GM18502 (cell line): Measurements from ENCODE around the gene FAM234A.
"Not testable (repeated sequence)": the region's sequence is repeated elsewhere in the genome, so short reads cannot be mapped to it uniquely, and the experiment has no call there.

Source experiments
- ATAC-seq: cut with Tn5 transposase; IDR thresholded peaks from one replicate; pipeline ENCODE4 v1.9.1; 2021; ENCODE audit warnings: mild to moderate bottlenecking; ENCODE audit not compliant: unreplicated experiment, poor library complexity

The FAM234A gene

GRCh38 chr16:234468-235305, at the start of gene FAM234A:
Gene FAM234A (plus strand): TSS chr16:234821. CDS start chr16:254414, 19,593 bp downstream.
- ATAC-seq: peak; percentile 82

- ATAC-seq: no peak
Measured at GRCh38 chr16:185213-185612, 49.4 kb upstream of the FAM234A start.

GRCh38 chr16:185691-186090, 48.9 kb upstream of the FAM234A start:
- ATAC-seq: no peak

GRCh38 chr16:187330-187729, 47.3 kb upstream of the FAM234A start:
- no peak for ATAC-seq

- ATAC-seq: no peak
Measured at GRCh38 chr16:188674-189073, 45.9 kb upstream of the FAM234A start.

- ATAC-seq: no peak
Measured at GRCh38 chr16:189604-190186, 44.9 kb upstream of the FAM234A start.

GRCh38 chr16:191831-192230, 42.8 kb upstream of the FAM234A start:
- ATAC-seq: no peak

GRCh38 chr16:192686-193085, 41.9 kb upstream of the FAM234A start:
- ATAC-seq: no peak

GRCh38 chr16:193441-193840, 41.2 kb upstream of the FAM234A start:
- no peak for ATAC-seq

GRCh38 chr16:194516-194915, 40.1 kb upstream of the FAM234A start:
- ATAC-seq: no peak

- ATAC-seq: no peak
Measured at GRCh38 chr16:200388-200787, 34.2 kb upstream of the FAM234A start.

GRCh38 chr16:203246-203645, 31.4 kb upstream of the FAM234A start:
- ATAC-seq: no peak

- ATAC-seq: not testable (repeated sequence)
Measured at GRCh38 chr16:204046-204445, 30.6 kb upstream of the FAM234A start.

- ATAC-seq: not testable (repeated sequence)
Measured at GRCh38 chr16:209359-209758, 25.3 kb upstream of the FAM234A start.

- ATAC-seq: not testable (repeated sequence)
Measured at GRCh38 chr16:211631-212180, 22.9 kb upstream of the FAM234A start.

GRCh38 chr16:212999-213398, 21.6 kb upstream of the FAM234A start:
- ATAC-seq: no peak

- ATAC-seq: no peak
Measured at GRCh38 chr16:220021-220420, 14.6 kb upstream of the FAM234A start.

GRCh38 chr16:228151-228851, 6.3 kb upstream of the FAM234A start:
- peak; percentile 13 for ATAC-seq

- ATAC-seq: peak; percentile 85
Measured at GRCh38 chr16:228852-229730, 5.5 kb upstream of the FAM234A start, which contains the start of gene LUC7L. Gene LUC7L (minus strand): TSS chr16:229449. CDS start chr16:229339, 110 bp downstream.

- ATAC-seq: no peak
Measured at GRCh38 chr16:229731-230281, 4.8 kb upstream of the FAM234A start.
